ENCODE results near the gene TPGS2. TPM values are rescaled to one million over a fixed set of nuclear protein-coding genes. Genes with fewer than 3 reads are reported as not detected.

Gene TPGS2
- total RNA-seq, 4 donors from 2014 or later: 32.1 to 87.9 (median 58.2) TPM

DNA sequence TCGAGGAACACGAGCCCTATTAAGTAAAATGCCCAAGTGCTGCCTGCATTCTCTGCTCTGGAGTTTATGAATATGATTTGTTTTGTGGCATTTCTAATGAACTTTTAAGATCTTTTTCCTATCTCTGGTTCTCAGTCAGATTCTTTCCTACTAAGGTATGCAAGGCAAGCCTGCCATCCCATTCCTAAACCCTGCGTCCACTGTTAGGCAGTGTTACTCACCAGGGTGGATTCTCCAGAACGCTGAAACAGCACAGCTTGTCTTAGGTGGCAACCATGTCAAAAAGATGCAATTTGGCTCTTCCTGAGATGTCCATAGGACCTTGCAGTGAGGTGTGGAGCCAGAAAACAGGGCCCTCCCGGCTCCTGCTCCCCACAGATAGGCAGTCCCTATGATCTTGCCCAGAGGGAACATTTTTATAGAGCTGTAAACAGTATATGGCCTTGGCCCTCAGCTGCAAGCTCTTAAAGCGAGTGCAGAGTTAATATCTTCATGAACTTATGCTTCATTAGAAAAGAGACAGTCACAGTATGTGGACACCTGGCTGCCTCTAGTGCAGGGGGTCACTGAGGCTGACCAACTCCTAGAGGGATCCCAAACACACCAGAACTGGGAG is 84.4 kb downstream of the TPGS2 start:
- no peaks in the 10 kb centered on the region for H3K36me3 ChIP-seq
- no peaks in the 10 kb centered on the region for H3K9me3 ChIP-seq
- no peak overlapping the region for H3K27ac ChIP-seq
- H3K4me1 ChIP-seq: no peaks in the 10 kb centered on the region
- DNase-seq: no peak
- H3K4me3 ChIP-seq: no peak overlapping the region
- TF ChIP-seq, protein P1, sequence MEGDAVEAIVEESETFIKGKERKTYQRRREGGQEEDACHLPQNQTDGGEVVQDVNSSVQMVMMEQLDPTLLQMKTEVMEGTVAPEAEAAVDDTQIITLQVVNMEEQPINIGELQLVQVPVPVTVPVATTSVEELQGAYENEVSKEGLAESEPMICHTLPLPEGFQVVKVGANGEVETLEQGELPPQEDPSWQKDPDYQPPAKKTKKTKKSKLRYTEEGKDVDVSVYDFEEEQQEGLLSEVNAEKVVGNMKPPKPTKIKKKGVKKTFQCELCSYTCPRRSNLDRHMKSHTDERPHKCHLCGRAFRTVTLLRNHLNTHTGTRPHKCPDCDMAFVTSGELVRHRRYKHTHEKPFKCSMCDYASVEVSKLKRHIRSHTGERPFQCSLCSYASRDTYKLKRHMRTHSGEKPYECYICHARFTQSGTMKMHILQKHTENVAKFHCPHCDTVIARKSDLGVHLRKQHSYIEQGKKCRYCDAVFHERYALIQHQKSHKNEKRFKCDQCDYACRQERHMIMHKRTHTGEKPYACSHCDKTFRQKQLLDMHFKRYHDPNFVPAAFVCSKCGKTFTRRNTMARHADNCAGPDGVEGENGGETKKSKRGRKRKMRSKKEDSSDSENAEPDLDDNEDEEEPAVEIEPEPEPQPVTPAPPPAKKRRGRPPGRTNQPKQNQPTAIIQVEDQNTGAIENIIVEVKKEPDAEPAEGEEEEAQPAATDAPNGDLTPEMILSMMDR (IDR thresholded peaks at IDR 0.05): no peak
- TF ChIP-seq POLR2A (IDR thresholded peaks at IDR 0.05): no peak
- no peaks in the 10 kb centered on the region for H3K27me3 ChIP-seq

Other genes starting within 250 kb of the TPGS2 start
- gene KIAA1328, start 125 bp upstream of the TPGS2 start, total RNA-seq: 10 to 100 TPM; 15.4 to 51.2 (median 18.8) TPM

All from Peyer's patch (tissue), 4 donors.